Astrocyte of the spinal cord (primary cell): ENCODE results near the gene ZNF180.

Experiments
- DNase-seq: peaks from one replicate; pipeline ENCODE4 v3.0.0; 2011; ENCODE audit warnings: low read depth, low spot score
- H3K4me3 ChIP-seq: 2 replicates; pipeline ENCODE4 v1.5.1; 2011; ENCODE audit warnings: low read depth, mild to moderate bottlenecking, low read length, moderate library complexity
- in situ Hi-C: cut with HindIII; loops from 2 replicates; pipeline ENCODE4 v1.10.0; 2017; ENCODE audit warnings: low sequenced_read_pairs
- TF ChIP-seq, protein P1 (sequence below): IDR thresholded peaks from 2 replicates; pipeline ENCODE4 v1.5.1; 2012; ENCODE audit warnings: low read depth, mild to moderate bottlenecking, low read length, inconsistent platforms

Gene ZNF180

DNA sequence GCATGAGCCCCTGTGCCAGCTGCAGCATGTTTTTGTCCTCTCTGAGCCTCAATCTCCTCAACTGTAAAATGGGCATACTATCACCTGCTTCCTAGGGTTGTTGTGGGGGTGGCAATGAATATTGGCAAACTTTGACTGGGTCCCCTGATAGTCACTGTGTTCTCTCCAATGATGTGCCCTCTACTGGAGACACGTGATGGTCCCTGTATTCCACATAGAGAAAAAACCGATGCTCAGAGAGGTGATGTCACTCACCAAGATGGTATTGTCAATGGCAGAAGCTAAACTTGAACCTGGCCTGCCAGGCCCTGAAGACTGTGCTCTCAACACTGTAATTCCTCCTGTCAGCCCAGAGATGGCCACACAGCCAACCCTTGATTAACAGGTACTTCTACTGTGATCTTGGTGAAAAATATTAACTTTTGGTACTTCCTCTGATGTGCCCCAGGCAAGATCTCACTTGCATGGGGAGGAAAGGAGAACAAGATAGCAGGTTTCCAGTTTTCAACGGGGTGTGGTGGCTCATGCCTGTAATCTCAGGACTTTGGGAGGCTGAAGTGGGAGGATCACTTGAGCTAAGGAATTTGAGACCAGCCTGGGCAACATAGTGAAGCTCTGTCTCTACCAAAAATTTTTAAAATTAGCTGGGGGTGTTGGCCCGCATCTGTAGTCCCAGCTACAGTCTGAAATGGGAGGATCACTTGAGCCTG, 25.6 kb upstream of the ZNF180 start:
- TF ChIP-seq, protein P1, sequence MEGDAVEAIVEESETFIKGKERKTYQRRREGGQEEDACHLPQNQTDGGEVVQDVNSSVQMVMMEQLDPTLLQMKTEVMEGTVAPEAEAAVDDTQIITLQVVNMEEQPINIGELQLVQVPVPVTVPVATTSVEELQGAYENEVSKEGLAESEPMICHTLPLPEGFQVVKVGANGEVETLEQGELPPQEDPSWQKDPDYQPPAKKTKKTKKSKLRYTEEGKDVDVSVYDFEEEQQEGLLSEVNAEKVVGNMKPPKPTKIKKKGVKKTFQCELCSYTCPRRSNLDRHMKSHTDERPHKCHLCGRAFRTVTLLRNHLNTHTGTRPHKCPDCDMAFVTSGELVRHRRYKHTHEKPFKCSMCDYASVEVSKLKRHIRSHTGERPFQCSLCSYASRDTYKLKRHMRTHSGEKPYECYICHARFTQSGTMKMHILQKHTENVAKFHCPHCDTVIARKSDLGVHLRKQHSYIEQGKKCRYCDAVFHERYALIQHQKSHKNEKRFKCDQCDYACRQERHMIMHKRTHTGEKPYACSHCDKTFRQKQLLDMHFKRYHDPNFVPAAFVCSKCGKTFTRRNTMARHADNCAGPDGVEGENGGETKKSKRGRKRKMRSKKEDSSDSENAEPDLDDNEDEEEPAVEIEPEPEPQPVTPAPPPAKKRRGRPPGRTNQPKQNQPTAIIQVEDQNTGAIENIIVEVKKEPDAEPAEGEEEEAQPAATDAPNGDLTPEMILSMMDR: no peak
- no peak for DNase-seq
- in situ Hi-C loops: no loop called here
- H3K4me3 ChIP-seq: no peak overlapping the region

DNA sequence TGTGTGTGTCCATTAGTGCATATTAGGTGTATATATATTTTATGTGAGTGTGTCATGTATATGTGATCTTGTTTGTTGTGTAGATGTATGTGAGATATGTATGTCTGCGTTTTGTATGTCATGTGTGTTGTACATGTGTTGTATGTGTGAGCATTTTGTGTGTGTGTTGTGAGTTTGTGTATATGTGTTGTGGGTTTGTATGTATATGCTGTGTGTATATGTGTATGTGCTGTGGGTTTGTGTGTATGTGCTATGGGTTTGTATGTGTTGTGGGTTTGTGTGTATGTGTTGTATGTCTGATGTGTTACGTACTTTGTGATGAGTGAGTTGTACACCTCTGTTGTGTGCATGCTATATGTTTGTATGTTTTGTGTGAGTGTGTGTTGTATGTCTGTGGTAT, 21.0 kb upstream of the ZNF180 start:
- in situ Hi-C loops: no loop called here
- TF ChIP-seq, protein P1: no peak
- DNase-seq: no peak
- no peak overlapping the region for H3K4me3 ChIP-seq

DNA sequence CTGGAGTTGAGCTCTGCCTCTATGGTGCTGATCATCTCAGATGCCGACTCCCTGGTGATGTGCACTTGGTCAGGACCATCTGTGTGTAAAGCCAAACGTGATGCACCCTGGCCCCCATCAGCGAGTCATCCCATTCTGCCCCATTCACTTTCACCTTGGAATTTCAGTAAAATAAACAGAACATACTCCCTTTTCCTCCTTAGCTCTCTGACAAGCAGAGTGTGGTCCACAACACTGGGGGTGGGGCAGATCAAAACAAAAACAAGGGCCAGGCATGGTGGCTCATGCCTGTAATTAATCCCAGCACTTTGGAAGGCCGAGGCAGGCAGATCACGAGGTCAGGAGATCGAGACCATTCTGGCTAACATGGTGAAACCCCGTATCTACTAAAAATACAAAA, 16.8 kb upstream of the ZNF180 start:
- in situ Hi-C loops: no loop called here
- TF ChIP-seq, protein P1: no peak
- no peak overlapping the region for H3K4me3 ChIP-seq
- DNase-seq: no peak

DNA sequence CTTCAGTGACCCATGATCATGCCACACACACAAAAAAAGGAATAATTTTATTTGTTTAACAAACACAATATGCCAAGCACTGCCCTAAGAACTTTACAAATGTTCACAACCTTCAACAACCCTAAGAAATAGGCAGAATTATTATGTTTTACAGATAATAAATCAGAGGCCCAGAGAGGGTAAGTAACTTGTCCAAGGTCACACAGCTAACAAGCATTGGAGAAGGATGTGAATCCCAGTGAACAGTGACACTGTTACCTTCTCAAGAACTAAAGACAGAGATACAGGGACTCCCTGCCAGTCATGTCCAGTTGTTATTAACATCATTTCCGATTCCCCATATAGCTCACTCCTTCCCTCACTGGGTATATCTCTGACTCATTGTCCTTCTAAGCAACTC, 15.6 kb upstream of the ZNF180 start:
- no peak overlapping the region for H3K4me3 ChIP-seq
- TF ChIP-seq, protein P1: no peak
- in situ Hi-C loops: no loop called here
- DNase-seq: no peak

DNA sequence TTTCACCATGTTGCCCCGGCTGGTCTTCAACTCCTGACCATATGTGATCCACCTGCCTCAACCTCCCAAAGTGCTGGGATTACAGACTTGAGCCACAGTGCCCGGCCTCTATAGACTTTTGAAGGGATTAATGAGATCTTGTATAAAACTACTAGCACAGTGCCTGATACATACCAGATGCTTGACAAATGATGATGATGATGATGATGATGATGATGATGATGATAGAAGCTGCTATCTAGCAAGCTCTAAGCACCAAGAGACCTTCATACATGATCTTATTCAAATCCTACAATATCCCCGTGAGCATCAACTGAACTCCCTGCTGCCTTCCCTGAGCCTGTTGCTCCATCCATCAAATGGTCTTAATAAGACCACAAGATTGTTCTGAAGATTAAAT, 14.7 kb upstream of the ZNF180 start:
- in situ Hi-C loops: no loop called here
- TF ChIP-seq, protein P1: no peak
- no peak for DNase-seq
- H3K4me3 ChIP-seq: no peak overlapping the region

DNA sequence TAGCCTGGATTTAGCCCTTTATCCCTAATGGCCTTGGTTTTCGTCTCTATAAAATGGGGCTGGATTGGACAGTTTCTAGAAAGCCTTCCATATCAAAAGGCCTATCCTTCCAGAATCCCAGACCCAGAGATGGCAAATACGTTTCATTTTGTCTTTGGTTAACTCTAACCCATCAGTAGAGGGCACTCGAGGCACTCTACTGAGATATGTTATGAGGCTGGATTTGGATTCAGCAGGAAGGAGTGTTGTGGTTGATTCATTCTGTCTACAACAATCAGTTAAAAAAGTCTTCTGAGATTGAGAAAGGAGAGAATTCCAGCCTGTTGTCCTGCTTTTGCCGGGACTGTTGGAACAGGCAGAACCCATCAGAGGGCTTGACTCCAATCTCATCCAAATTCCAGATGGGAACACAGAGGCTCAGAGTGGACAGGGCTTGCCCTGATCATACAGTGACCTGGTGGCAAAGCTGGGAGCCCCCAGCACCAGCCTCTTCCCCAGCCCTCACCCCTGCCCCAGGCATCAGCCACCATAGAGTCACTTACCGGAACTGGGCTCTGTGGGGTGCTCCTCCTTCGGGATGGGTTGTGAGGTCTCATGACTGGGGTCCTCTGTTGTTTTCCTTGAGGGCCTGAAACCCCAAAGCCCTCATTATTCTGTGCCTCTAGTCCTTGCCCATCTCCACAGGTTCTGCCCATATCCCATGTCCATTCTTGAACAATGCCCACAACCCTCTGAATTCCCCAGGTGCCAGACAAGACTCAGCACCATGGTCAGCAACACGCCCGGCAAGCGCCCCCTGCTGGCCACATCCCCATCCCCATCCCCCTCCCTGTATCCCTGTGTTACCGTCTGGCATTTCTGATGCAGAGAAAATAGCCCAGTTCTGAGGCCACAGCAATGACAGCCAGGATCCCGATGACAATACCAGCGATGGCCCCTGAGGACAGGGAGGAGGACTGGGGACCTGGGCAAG, 12.3 kb upstream of the ZNF180 start:
- in situ Hi-C loops: no loop called here
- no peak overlapping the region for H3K4me3 ChIP-seq
- DNase-seq: peak; percentile 14
- TF ChIP-seq, protein P1: peak; percentile 64
